Activated T-helper 2 cell treated with anti-CD3 and anti-CD28 coated beads, Interferon-gamma antibody, Interleukin-2, Interleukin-4, amounts not matched to agents 10 μg/mL and 5 μg/mL and 100 μg/mL, durations not matched to agents 14 hours and 24 hours and 36 hours (primary cell): ENCODE data around the gene PBX3. TPM values are rescaled to one million over a fixed set of nuclear protein-coding genes. Genes with fewer than 3 reads are reported as not detected.

Experiments used
- DNase-seq: peaks from one replicate; pipeline ENCODE4 v3.0.0; 2021; ENCODE audit warnings: low spot score
- H3K27ac Mint-ChIP-seq: one replicate; pipeline ENCODE4 v1.8.0; 2021; ENCODE audit warnings: mixed read lengths
- H3K27me3 Mint-ChIP-seq: one replicate; pipeline ENCODE4 v1.8.0; 2021; ENCODE audit warnings: low read depth, mixed read lengths
- H3K36me3 Mint-ChIP-seq: one replicate; pipeline ENCODE4 v1.8.0; 2021; ENCODE audit warnings: low read depth, mixed read lengths
- H3K4me1 Mint-ChIP-seq: one replicate; pipeline ENCODE4 v1.8.0; 2021; ENCODE audit warnings: low read depth, mixed read lengths
- H3K4me3 Mint-ChIP-seq: one replicate; pipeline ENCODE4 v1.8.0; 2021; ENCODE audit warnings: low read depth, mild to moderate bottlenecking, moderate library complexity, mixed read lengths
- H3K9me3 Mint-ChIP-seq: one replicate; pipeline ENCODE4 v1.8.0; 2021; ENCODE audit warnings: mixed read lengths
- intact Hi-C: fragments of 100-400 bp; cut with micrococcal nuclease; formaldehyde crosslinking; loops from one replicate; pipeline ENCODE4 v1.15.1; 2023
- total RNA-seq: library from RNA; stranded (reverse); gene quantifications from 2 replicates; pipeline ENCODE4 v1.2.3, GENCODE V29; 2022

The PBX3 gene
- total RNA-seq, 1 donor from 2014 or later: 20.6 TPM

GRCh38 chr9:125909459-125909858 is 162.3 kb downstream of the PBX3 start:
- Mint-ChIP-seq H3K4me3 (no peak overlapping the region), H3K9me3 (no peaks in the 10 kb centered on the region), H3K4me1 (no peaks in the 10 kb centered on the region), H3K27me3 (peaks cover 9% of the 10 kb centered on the region), H3K27ac (no peak overlapping the region), H3K36me3 (no peaks in the 10 kb centered on the region)
- DNase-seq: no peak
- intact Hi-C loops: no loop called here

GRCh38 chr9:125910286-125910685 is 163.1 kb downstream of the PBX3 start:
- intact Hi-C loops: no loop called here
- H3K27ac Mint-ChIP-seq: no peak overlapping the region
- DNase-seq: no peak

GRCh38 chr9:125911861-125912644 is 164.9 kb downstream of the PBX3 start:
- no peak overlapping the region for H3K4me3 Mint-ChIP-seq
- H3K27me3 Mint-ChIP-seq: peaks cover 1% of the 10 kb centered on the region
- intact Hi-C loops: no loop called here
- no peaks in the 10 kb centered on the region for H3K36me3 Mint-ChIP-seq
- H3K27ac Mint-ChIP-seq: no peak overlapping the region
- no peaks in the 10 kb centered on the region for H3K9me3 Mint-ChIP-seq
- no peaks in the 10 kb centered on the region for H3K4me1 Mint-ChIP-seq
- DNase-seq: no peak

More at GRCh38 chr9:125910286-125910685, 163.1 kb downstream of the PBX3 start:
- no peaks in the 10 kb centered on the region for H3K4me1 Mint-ChIP-seq
- H3K36me3 Mint-ChIP-seq: no peaks in the 10 kb centered on the region
- no peaks in the 10 kb centered on the region for H3K9me3 Mint-ChIP-seq
- peaks cover 5% of the 10 kb centered on the region for H3K27me3 Mint-ChIP-seq
- H3K4me3 Mint-ChIP-seq: no peak overlapping the region

- no peaks in the 10 kb centered on the region for H3K36me3 Mint-ChIP-seq
- H3K27ac Mint-ChIP-seq: no peak overlapping the region
- intact Hi-C loops: no loop called here
- H3K4me3 Mint-ChIP-seq: no peak overlapping the region
- no peaks in the 10 kb centered on the region for H3K9me3 Mint-ChIP-seq
- DNase-seq: no peak
- peaks cover 1% of the 10 kb centered on the region for H3K27me3 Mint-ChIP-seq
- H3K4me1 Mint-ChIP-seq: no peaks in the 10 kb centered on the region
These were observed 165.5 kb downstream of the PBX3 start for GRCh38 chr9:125912667-125913066.

GRCh38 chr9:125913551-125913950 is 166.4 kb downstream of the PBX3 start:
- H3K4me3 Mint-ChIP-seq: no peak overlapping the region
- H3K36me3 Mint-ChIP-seq: no peaks in the 10 kb centered on the region
- H3K9me3 Mint-ChIP-seq: no peaks in the 10 kb centered on the region
- H3K27ac Mint-ChIP-seq: no peak overlapping the region
- intact Hi-C loops: no loop called here
- peaks cover 1% of the 10 kb centered on the region for H3K27me3 Mint-ChIP-seq
- H3K4me1 Mint-ChIP-seq: no peaks in the 10 kb centered on the region
- DNase-seq: no peak

- H3K27me3 Mint-ChIP-seq: peaks cover 1% of the 10 kb centered on the region
- H3K9me3 Mint-ChIP-seq: no peaks in the 10 kb centered on the region
- no peak for DNase-seq
- intact Hi-C loops: no loop called here
- no peak overlapping the region for H3K27ac Mint-ChIP-seq
- H3K4me3 Mint-ChIP-seq: no peak overlapping the region
- H3K36me3 Mint-ChIP-seq: no peaks in the 10 kb centered on the region
- no peaks in the 10 kb centered on the region for H3K4me1 Mint-ChIP-seq
These were observed 167.2 kb downstream of the PBX3 start for GRCh38 chr9:125914411-125914810.

- peaks cover 1% of the 10 kb centered on the region for H3K27me3 Mint-ChIP-seq
- intact Hi-C loops: no loop called here
- no peaks in the 10 kb centered on the region for H3K9me3 Mint-ChIP-seq
- H3K4me1 Mint-ChIP-seq: no peaks in the 10 kb centered on the region
- no peak overlapping the region for H3K4me3 Mint-ChIP-seq
- H3K27ac Mint-ChIP-seq: no peak overlapping the region
- H3K36me3 Mint-ChIP-seq: no peaks in the 10 kb centered on the region
- no peak for DNase-seq
These were observed 168.4 kb downstream of the PBX3 start for GRCh38 chr9:125915606-125916005.

- Mint-ChIP-seq H3K36me3 (no peaks in the 10 kb centered on the region), H3K27me3 (no peaks in the 10 kb centered on the region), H3K9me3 (no peaks in the 10 kb centered on the region), H3K4me3 (no peak overlapping the region), H3K4me1 (no peaks in the 10 kb centered on the region), H3K27ac (no peak overlapping the region)
- no peak for DNase-seq
- intact Hi-C loops: no loop called here
These were observed 172.4 kb downstream of the PBX3 start for GRCh38 chr9:125919565-125919964.

GRCh38 chr9:125920402-125920801 is 173.2 kb downstream of the PBX3 start:
- no peak overlapping the region for H3K4me3 Mint-ChIP-seq
- no peaks in the 10 kb centered on the region for H3K36me3 Mint-ChIP-seq
- H3K4me1 Mint-ChIP-seq: no peaks in the 10 kb centered on the region
- no peak overlapping the region for H3K27ac Mint-ChIP-seq
- intact Hi-C loops: no loop called here
- no peak for DNase-seq
- H3K27me3 Mint-ChIP-seq: no peaks in the 10 kb centered on the region
- H3K9me3 Mint-ChIP-seq: no peaks in the 10 kb centered on the region

GRCh38 chr9:125922854-125923253 is 175.7 kb downstream of the PBX3 start:
- H3K27ac Mint-ChIP-seq: no peak overlapping the region
- DNase-seq: no peak
- H3K4me3 Mint-ChIP-seq: no peak overlapping the region
- no peaks in the 10 kb centered on the region for H3K27me3 Mint-ChIP-seq
- no peaks in the 10 kb centered on the region for H3K9me3 Mint-ChIP-seq
- no peaks in the 10 kb centered on the region for H3K36me3 Mint-ChIP-seq
- intact Hi-C loops: no loop called here
- H3K4me1 Mint-ChIP-seq: no peaks in the 10 kb centered on the region

GRCh38 chr9:125924351-125924750 is 177.2 kb downstream of the PBX3 start:
- intact Hi-C loops: no loop called here
- Mint-ChIP-seq H3K9me3 (no peaks in the 10 kb centered on the region), H3K4me3 (no peak overlapping the region), H3K4me1 (no peaks in the 10 kb centered on the region), H3K27me3 (no peaks in the 10 kb centered on the region), H3K27ac (no peak overlapping the region), H3K36me3 (no peaks in the 10 kb centered on the region)
- no peak for DNase-seq

GRCh38 chr9:125926936-125927335 is 179.8 kb downstream of the PBX3 start:
- Mint-ChIP-seq H3K4me1 (no peaks in the 10 kb centered on the region), H3K27me3 (no peaks in the 10 kb centered on the region), H3K9me3 (no peaks in the 10 kb centered on the region), H3K4me3 (no peak overlapping the region), H3K36me3 (no peaks in the 10 kb centered on the region), H3K27ac (no peak overlapping the region)
- DNase-seq: no peak
- intact Hi-C loops: no loop called here

- Mint-ChIP-seq H3K27me3 (no peaks in the 10 kb centered on the region), H3K9me3 (no peaks in the 10 kb centered on the region), H3K36me3 (no peaks in the 10 kb centered on the region), H3K27ac (no peak overlapping the region), H3K4me3 (no peak overlapping the region), H3K4me1 (no peaks in the 10 kb centered on the region)
- no peak for DNase-seq
- intact Hi-C loops: no loop called here
These were observed 182.7 kb downstream of the PBX3 start for GRCh38 chr9:125929846-125930245.

GRCh38 chr9:125931211-125931610 is 184.0 kb downstream of the PBX3 start:
- no peak for DNase-seq
- no peak overlapping the region for H3K27ac Mint-ChIP-seq
- H3K4me1 Mint-ChIP-seq: no peaks in the 10 kb centered on the region
- H3K27me3 Mint-ChIP-seq: no peaks in the 10 kb centered on the region
- H3K36me3 Mint-ChIP-seq: no peaks in the 10 kb centered on the region
- H3K9me3 Mint-ChIP-seq: no peaks in the 10 kb centered on the region
- intact Hi-C loops: no loop called here
- no peak overlapping the region for H3K4me3 Mint-ChIP-seq
